BJ (cell line): ENCODE data around the gene CHN2. TPM values are rescaled to one million over a fixed set of nuclear protein-coding genes. Genes with fewer than 3 reads are reported as not detected.

ENCODE experiments used
- CTCF ChIA-PET: fragments of 350-600 bp; formaldehyde crosslinking; extraction: SDS; loops from one replicate; lab custom pipeline; 2021; ENCODE audit warnings: antibody characterized with exemption, inconsistent platforms; lab: Yijun Ruan, JAX
- POLR2A ChIA-PET: fragments of 300-600 bp; sonication (Branson Sonifier 250); formaldehyde crosslinking; extraction: SDS; loops from one replicate; lab custom pipeline; 2021; ENCODE audit warnings: antibody characterized with exemption; lab: Charles Lee
- DNase-seq: peaks from one replicate; pipeline ENCODE4 v3.0.0-alpha.2; 2011; ENCODE audit warnings: low read depth
- H3K27me3 ChIP-seq: 2 replicates; pipeline ENCODE4 v1.6.0; 2011; ENCODE audit warnings: low read length; ENCODE audit not compliant: control insufficient read depth, insufficient read depth
- H3K36me3 ChIP-seq: 2 replicates; pipeline ENCODE4 v1.5.1; 2011; ENCODE audit warnings: low read length; ENCODE audit not compliant: control insufficient read depth, insufficient read depth
- H3K4me3 ChIP-seq: 2 replicates; pipeline ENCODE4 v1.5.1; 2011; ENCODE audit warnings: low read depth, mild to moderate bottlenecking, control low read depth, low read length
- polyA plus RNA-seq: library from polyadenylated mRNA; depleted of rRNA; stranded (reverse); fragments of >200 nt; gene quantifications from 2 replicates; pipeline ENCODE4 v1.2.3, GENCODE V29; 2011
- TF ChIP-seq, protein P1 (sequence below): IDR thresholded peaks from 2 replicates; pipeline ENCODE4 v1.5.1; 2011; ENCODE audit warnings: low read depth, mild to moderate bottlenecking, control low read depth, inconsistent platforms, low read length, moderate library complexity; ENCODE audit not compliant: insufficient read depth

Gene CHN2
- polyA plus RNA-seq, 1 experiment, result not detected

DNA sequence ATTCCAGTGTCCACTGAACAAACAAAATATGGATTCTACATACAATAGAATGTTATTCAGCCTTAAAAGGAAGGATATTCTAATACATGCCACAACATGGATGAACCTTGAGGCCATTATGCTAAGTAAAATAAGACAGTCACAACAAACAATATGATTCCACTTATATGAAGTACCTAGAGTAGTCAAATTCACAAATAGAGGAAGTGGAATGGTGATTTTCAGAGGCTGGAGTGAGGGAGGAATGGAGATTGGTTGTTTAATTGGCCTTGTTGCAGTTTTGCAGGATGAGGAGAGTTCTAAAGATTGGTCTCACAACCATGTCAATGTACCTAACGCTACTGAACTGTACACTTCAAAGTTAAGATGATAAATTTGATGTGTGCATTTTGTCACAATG lies 119.6 kb downstream of the CHN2 start:
- H3K4me3 ChIP-seq, result no peak overlapping the region
- H3K27me3 ChIP-seq, result no peaks in the 10 kb centered on the region
- POLR2A ChIA-PET, result no interaction called here
- TF ChIP-seq, protein P1, sequence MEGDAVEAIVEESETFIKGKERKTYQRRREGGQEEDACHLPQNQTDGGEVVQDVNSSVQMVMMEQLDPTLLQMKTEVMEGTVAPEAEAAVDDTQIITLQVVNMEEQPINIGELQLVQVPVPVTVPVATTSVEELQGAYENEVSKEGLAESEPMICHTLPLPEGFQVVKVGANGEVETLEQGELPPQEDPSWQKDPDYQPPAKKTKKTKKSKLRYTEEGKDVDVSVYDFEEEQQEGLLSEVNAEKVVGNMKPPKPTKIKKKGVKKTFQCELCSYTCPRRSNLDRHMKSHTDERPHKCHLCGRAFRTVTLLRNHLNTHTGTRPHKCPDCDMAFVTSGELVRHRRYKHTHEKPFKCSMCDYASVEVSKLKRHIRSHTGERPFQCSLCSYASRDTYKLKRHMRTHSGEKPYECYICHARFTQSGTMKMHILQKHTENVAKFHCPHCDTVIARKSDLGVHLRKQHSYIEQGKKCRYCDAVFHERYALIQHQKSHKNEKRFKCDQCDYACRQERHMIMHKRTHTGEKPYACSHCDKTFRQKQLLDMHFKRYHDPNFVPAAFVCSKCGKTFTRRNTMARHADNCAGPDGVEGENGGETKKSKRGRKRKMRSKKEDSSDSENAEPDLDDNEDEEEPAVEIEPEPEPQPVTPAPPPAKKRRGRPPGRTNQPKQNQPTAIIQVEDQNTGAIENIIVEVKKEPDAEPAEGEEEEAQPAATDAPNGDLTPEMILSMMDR, result no peak
- CTCF ChIA-PET, result no interaction called here
- H3K36me3 ChIP-seq, result no peaks in the 10 kb centered on the region
- no peak for DNase-seq

DNA sequence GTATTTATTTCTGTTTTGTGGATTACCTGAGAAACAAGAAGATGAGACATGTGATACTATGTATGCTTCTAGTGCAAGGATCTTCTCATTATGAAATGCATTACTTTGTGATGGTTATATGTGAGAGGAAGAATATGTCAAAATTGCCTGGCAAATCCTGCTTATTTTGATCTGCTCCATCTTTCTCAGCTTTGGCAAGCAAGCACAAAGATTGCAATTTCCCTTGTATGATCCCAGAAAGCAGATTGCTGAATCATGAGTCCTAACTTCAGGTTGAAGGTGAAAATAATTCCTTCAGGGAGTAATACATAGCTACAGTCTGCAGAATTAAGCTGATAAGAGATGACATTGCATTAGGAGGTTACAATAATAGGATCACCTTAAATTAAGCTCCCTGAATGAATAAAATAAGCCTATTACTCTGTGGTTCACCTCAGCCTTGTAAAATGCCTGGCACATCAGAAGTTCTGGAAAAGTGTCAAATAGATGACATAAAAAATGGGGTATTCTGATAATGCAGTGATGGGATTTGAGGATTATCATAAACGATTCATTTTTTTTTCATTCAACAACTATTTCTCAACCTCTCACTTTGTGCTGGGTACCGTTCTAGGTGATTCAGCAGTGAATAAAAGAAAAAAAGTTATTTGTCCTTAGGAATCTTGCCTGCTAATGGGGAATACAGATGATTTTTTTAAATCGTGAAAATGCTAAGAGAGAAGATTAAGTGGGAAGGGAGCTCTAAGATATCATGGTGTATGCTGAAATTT lies 120.7 kb downstream of the CHN2 start:
- POLR2A ChIA-PET, result no interaction called here
- no peak overlapping the region for H3K4me3 ChIP-seq
- TF ChIP-seq, protein P1, result no peak
- no peaks in the 10 kb centered on the region for H3K36me3 ChIP-seq
- DNase-seq, result no peak
- CTCF ChIA-PET, result no interaction called here
- no peaks in the 10 kb centered on the region for H3K27me3 ChIP-seq

DNA sequence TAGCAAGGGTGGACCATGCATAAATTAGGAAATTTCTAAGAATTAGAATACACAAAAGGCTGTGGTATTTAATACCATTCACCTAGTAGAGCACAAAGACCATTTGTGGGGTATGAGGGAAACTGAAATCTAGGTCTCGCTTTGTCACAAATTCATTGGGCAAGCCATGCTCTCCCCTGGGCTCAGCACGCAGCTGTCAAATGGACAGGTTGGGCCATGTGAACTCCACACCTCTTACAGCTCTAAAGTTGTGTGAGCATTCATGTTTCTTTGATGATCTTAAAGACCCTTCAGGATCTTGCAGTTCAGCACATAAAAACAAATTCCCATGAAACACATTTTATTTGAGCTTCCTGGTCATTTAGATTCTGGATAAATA lies 121.3 kb downstream of the CHN2 start:
- ChIA-PET CTCF (interaction anchor here (0.9 kb wide), 1 partner anchor 9 kb away, joined by 3 read pairs; no protein-coding TSS in a partner anchor), POLR2A (no interaction called here)
- TF ChIP-seq, protein P1, result no peak
- DNase-seq, result no peak
- no peaks in the 10 kb centered on the region for H3K27me3 ChIP-seq
- no peak overlapping the region for H3K4me3 ChIP-seq
- no peaks in the 10 kb centered on the region for H3K36me3 ChIP-seq

DNA sequence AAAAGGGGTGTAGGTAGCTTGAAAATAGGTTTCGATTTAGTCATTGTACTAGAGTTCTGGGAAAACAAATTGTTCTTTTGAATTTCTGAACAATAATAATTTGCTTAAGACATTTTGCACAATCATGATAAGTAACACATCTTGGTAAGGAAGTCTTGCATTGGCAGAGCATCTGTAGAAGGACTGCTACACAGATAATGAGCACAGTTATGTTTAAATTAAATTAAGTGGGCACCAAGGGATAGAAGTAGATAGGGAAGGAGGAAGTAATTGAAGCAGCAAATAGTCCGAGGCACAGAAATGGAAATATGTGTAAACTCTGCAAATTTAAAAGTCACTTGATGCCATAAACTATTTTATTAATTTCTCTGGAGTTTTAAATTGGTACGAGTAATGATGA lies 122.4 kb downstream of the CHN2 start:
- POLR2A ChIA-PET, result no interaction called here
- CTCF ChIA-PET, result interaction anchor here (0.9 kb wide), 1 partner anchor 8 kb away, joined by 3 read pairs; no protein-coding TSS in a partner anchor
- Histone ChIP-seq H3K27me3 (no peaks in the 10 kb centered on the region), H3K36me3 (no peaks in the 10 kb centered on the region), H3K4me3 (no peak overlapping the region)
- TF ChIP-seq, protein P1, result no peak
- DNase-seq, result no peak

DNA sequence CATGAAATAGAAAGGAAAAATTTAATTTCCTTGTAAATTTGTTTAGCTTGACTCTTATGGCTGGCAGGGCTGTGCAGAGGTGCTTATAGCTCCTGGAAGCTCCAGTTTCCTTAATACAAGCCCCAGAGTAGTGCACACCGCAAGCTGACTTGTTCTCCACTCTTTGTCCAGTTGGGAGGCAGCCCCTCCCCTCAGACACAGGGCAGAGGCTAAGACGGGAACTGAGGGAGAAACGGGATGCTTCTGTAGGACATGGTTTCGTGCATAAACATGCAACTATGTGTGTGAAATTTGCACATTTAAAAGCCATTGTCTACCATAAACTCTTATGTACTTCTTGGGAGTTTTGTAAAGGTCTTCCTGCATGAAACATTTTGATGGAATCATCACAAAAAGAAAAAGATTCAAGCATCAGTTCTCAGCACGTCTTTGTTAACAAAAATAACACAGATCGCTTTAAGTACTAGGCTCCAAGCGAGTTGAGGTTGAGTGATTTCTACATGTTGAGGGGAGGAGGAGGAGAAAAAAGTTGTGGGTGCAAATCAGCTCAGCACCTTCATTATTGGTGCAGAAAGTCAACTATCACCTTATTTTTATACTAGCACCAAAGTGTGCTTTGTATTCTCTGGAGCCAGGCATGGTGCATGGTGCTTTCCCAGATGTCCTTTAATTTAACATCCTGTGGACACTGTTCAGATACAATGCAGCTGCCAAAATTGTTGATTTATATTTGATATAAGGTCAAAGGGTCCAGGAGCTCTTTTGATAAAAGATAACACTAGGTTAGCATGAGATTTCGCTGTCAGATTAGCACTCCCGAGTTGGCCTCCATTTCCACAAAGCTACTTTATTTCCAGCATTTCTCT lies 124.5 kb downstream of the CHN2 start:
- Histone ChIP-seq H3K27me3 (no peaks in the 10 kb centered on the region), H3K4me3 (no peak overlapping the region), H3K36me3 (no peaks in the 10 kb centered on the region)
- CTCF ChIA-PET, result no interaction called here
- DNase-seq, result no peak
- POLR2A ChIA-PET, result no interaction called here
- TF ChIP-seq, protein P1, result no peak
